Esophagus squamous epithelium (tissue), 4 donors: Measurements from ENCODE around the gene SPINT2.

Experiments used
- CTCF ChIP-seq, 6 experiments: fragments of 450-650 bp in 4 of 6; fragments of 200-600 bp in 2 of 6; sonication (generic) in 2 of 6; IDR thresholded peaks; one replicate each; pipeline ENCODE4 v1.5.1; 2016 to 2019; ENCODE audit warnings: antibody characterized with exemption in 6 of 6, mild to moderate bottlenecking in 4 of 6, moderate library complexity in 4 of 6
- POLR2A ChIP-seq, 4 donors: fragments of 450-650 bp; IDR thresholded peaks; one replicate each; pipeline ENCODE4 v1.6.1; 2017; ENCODE audit warnings: antibody characterized with exemption in 4 of 4, mild to moderate bottlenecking in 4 of 4, moderate library complexity in 3 of 4

- TF ChIP-seq POLR2A (IDR thresholded peaks at IDR 0.05) (no peak), CTCF (IDR thresholded peaks at IDR 0.05) (peak in 1 of 6 experiments; percentile 24)
These were observed 40.1 kb upstream of the SPINT2 start, which contains the start of gene DPF1 for GRCh38 chr19:38224014-38224862.
